Kidney (tissue), 14 donors: ENCODE data around the gene EML5. TPM values are rescaled to one million over a fixed set of nuclear protein-coding genes. Genes with fewer than 3 reads are reported as not detected.

Experiments used
- DNase-seq, 5 donors: peaks; one replicate each; pipeline ENCODE4 v3.0.0-alpha.2; 2013 to 2020
- FAIRE-seq: peaks from 2 replicates; lab custom pipeline; 2012; peaks lifted over from hg19 to GRCh38; lab: Jason Lieb, UNC
- H3K27ac ChIP-seq, 2 donors: one replicate each; pipeline ENCODE4 v1.7.0; 2013; ENCODE audit warnings: low read depth in 2 of 2, low read length in 2 of 2, inconsistent platforms in 1 of 2
- H3K27me3 ChIP-seq: one replicate; pipeline ENCODE4 v1.7.1; 2013; ENCODE audit warnings: low read length, inconsistent platforms; ENCODE audit not compliant: control insufficient read depth, insufficient read depth
- H3K36me3 ChIP-seq, 3 donors: one replicate each; pipeline versions ENCODE4 v1.7.0 to v1.7.1; 2013; ENCODE audit warnings: low read length in 3 of 3, control low read depth in 1 of 3, inconsistent platforms in 1 of 3; ENCODE audit not compliant: insufficient read depth in 3 of 3, control insufficient read depth in 2 of 3
- H3K4me1 ChIP-seq, 3 donors: one replicate each; pipeline versions ENCODE4 v1.7.0 to v1.7.1; 2013; ENCODE audit warnings: low read length in 3 of 3, inconsistent platforms in 1 of 3, low read depth in 1 of 3; ENCODE audit not compliant: control insufficient read depth in 2 of 3, insufficient read depth in 2 of 3
- H3K4me3 ChIP-seq, 3 donors: one replicate each; pipeline versions ENCODE4 v1.7.0 to v1.8.1; 2013; ENCODE audit warnings: low read length in 3 of 3, control low read depth in 1 of 3, inconsistent platforms in 1 of 3
- H3K9ac ChIP-seq, 3 donors: one replicate each; pipeline versions ENCODE4 v1.7.0 to v1.7.1; 2013; ENCODE audit warnings: low read length in 3 of 3, control low read depth in 1 of 3, inconsistent platforms in 1 of 3
- H3K9me3 ChIP-seq, 3 donors: one replicate each; pipeline versions ENCODE4 v1.7.0 to v1.7.1; 2013; ENCODE audit warnings: low read length in 3 of 3, control low read depth in 1 of 3, inconsistent platforms in 1 of 3; ENCODE audit not compliant: control insufficient read depth in 2 of 3, insufficient read depth in 1 of 3
- intact Hi-C: fragments of 100-400 bp; cut with DNase I; formaldehyde crosslinking; loops from one replicate; pipeline ENCODE4 v1.11.1; 2022
- polyA plus RNA-seq: library from polyadenylated mRNA; stranded (reverse); fragments of 350-450 nt; fragmentation: Illumina TruSeq; extraction: RNeasy Lipid Tissue Mini Kit (QIAGEN cat#74804); gene quantifications from one replicate; pipeline ENCODE4 v1.2.3, GENCODE V29; 2014; ENCODE audit warnings: low read depth, low replicate concordance; ENCODE audit not compliant: insufficient read depth
- total RNA-seq: library from RNA; stranded (reverse); fragmentation: NEBNext Ultra II Directional; extraction: Animal tissue kit (Norgen Biotek cat#: 25700); gene quantifications from one replicate; pipeline ENCODE4 v1.2.1, GENCODE V29; 2021
- TF ChIP-seq, protein P1 (sequence below): IDR thresholded peaks from 3 replicates; pipeline ENCODE4 v1.5.1; 2012; ENCODE audit warnings: mild to moderate bottlenecking, moderate library complexity, borderline replicate concordance; ENCODE audit not compliant: insufficient read depth; ENCODE audit errors: extremely low read depth
- donor health status: control.
- donor health status: control.
- donor health status: control.
- donor health status: control.
- donor health status: control.
- donor health status: DM: yes; HTN: yes; CAD: no.
- donor health status: Normal renal cell carcinoma (clear cell type).

The EML5 gene
- total and polyA plus RNA-seq, 2 donors from 2014 or later, result 0.26 to 2.8 TPM

DNA sequence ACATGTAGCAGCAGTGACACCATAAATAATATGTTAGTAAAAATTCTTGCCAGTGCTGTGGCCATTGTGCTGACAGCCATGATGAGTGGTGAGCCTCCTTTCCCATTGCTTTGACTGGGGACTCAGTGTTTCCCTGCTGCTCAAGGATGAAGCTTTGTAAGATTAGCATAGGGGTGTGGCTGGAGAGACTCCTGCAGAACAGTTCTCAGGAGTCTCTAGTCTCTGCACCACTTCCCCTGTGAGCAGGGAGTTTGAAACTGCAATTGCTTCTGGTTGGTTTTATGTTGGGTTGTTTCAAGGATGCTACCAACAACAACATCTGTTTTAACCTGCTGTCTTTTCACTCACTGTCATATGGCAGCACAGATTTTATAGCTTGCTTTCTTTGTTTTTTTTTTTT is 188.5 kb downstream of the EML5 start:
- no peaks in the 10 kb centered on the region for H3K4me1 ChIP-seq
- no peak overlapping the region for H3K9ac ChIP-seq
- TF ChIP-seq, protein P1, sequence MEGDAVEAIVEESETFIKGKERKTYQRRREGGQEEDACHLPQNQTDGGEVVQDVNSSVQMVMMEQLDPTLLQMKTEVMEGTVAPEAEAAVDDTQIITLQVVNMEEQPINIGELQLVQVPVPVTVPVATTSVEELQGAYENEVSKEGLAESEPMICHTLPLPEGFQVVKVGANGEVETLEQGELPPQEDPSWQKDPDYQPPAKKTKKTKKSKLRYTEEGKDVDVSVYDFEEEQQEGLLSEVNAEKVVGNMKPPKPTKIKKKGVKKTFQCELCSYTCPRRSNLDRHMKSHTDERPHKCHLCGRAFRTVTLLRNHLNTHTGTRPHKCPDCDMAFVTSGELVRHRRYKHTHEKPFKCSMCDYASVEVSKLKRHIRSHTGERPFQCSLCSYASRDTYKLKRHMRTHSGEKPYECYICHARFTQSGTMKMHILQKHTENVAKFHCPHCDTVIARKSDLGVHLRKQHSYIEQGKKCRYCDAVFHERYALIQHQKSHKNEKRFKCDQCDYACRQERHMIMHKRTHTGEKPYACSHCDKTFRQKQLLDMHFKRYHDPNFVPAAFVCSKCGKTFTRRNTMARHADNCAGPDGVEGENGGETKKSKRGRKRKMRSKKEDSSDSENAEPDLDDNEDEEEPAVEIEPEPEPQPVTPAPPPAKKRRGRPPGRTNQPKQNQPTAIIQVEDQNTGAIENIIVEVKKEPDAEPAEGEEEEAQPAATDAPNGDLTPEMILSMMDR, result no peak
- H3K36me3 ChIP-seq, result peaks cover 20 to 70% (median 45%) of the 10 kb centered on the region in 3 donors
- no peak overlapping the region for H3K4me3 ChIP-seq
- FAIRE-seq (no peak), DNase-seq (no peak)
- no peaks in the 10 kb centered on the region for H3K27me3 ChIP-seq
- no peaks in the 10 kb centered on the region for H3K9me3 ChIP-seq
- intact Hi-C loops, result no loop called here
- H3K27ac ChIP-seq, result no peak overlapping the region

DNA sequence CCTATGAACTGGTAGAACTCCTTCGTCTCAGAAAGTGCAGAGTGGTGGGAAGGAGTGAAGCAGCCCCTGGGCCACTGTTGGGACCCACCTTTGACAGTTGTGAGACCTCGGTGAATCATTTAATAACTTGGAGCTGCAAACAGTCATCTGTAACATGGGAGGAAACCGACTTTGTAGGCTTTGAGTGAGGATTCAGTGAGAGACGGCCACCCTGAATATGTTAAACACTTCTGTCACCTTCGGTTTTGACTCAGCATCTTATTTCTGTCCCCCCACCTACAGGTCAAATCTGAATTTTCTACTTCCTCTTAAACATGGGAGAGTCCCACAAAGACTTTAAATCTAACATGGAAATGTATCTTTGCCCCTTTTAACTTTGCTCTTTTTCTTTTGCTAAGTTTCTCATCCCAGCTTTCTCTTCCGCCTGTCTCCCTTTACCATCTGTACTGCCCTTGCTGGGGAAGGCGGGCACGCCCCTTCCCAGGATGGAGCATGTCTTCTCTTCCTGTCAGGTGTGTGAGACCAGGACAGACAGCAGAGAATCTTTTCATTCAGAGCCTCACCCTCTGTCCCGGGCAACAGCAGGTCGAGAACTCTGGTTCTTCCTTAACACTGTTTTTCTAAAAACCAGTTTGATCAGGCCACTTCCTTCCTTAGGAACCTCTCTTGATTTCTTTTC is 192.9 kb downstream of the EML5 start:
- H3K9me3 ChIP-seq, result no peaks in the 10 kb centered on the region
- no peaks in the 10 kb centered on the region for H3K27me3 ChIP-seq
- intact Hi-C loops, result no loop called here
- TF ChIP-seq, protein P1, result no peak
- peaks cover 13 to 57% (median 44%) of the 10 kb centered on the region in 3 donors for H3K36me3 ChIP-seq
- no peak overlapping the region for H3K9ac ChIP-seq
- no peak for FAIRE-seq
- no peaks in the 10 kb centered on the region for H3K4me1 ChIP-seq
- no peak overlapping the region for H3K27ac ChIP-seq
- peak in 1 of 5 donors; percentile 8 for DNase-seq
- H3K4me3 ChIP-seq, result no peak overlapping the region

DNA sequence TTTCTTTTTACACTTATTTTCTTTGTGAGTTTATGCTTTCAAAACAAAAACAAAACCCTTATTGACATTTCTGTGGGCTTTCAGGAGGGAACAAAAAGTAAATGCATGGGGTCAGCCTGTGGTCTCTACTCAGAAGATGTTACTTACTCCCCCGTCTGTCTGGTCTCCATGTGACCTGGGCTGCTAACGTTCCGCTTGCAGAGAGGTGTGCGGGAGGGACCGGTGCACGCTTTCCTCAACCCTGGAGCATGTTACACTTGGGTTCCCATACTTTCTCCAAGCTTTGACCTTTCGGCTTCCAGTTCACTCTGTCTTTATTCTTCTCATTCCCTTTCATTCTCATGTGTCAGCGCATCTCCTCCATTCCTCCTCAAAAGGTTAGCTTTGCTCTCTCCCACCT is 193.4 kb downstream of the EML5 start:
- FAIRE-seq (no peak), DNase-seq (peak in 4 of 5 donors; percentile 30 to 60 (median 50))
- TF ChIP-seq, protein P1, result no peak
- Histone ChIP-seq H3K9ac (no peak overlapping the region), H3K4me3 (no peak overlapping the region), H3K36me3 (peaks cover 15 to 53% (median 44%) of the 10 kb centered on the region in 3 donors), H3K27me3 (no peaks in the 10 kb centered on the region), H3K4me1 (no peaks in the 10 kb centered on the region), H3K9me3 (no peaks in the 10 kb centered on the region), H3K27ac (no peak overlapping the region)
- intact Hi-C loops, result no loop called here
